Gastroesophageal sphincter (tissue), 4 donors: ENCODE data around the gene SUN3. TPM values are rescaled to one million over a fixed set of nuclear protein-coding genes. Genes with fewer than 3 reads are reported as not detected.

Source experiments
- ATAC-seq: fragments of 150-250 bp; one replicate; pipeline ENCODE4 v1.9.1; 2016; ENCODE audit warnings: mild to moderate bottlenecking, moderate library complexity
- H3K27ac ChIP-seq, 4 donors: fragments of 200-600 bp; sonication (generic) in 3 of 4; 1 replicate in 3 of 4; 2 replicates in 1 of 4; pipeline ENCODE4 v1.5.1; 2016 to 2019
- H3K27me3 ChIP-seq: fragments of 200-600 bp; sonication (generic); one replicate; pipeline ENCODE4 v1.5.1; 2019
- H3K36me3 ChIP-seq, 2 donors: fragments of 200-600 bp; sonication (generic); one replicate each; pipeline ENCODE4 v1.5.1; 2019; ENCODE audit warnings: control low read depth in 1 of 2
- H3K4me1 ChIP-seq, 3 donors: fragments of 200-600 bp; sonication (generic); 1 replicate in 2 of 3; 2 replicates in 1 of 3; pipeline ENCODE4 v1.5.1; 2016 to 2019; ENCODE audit warnings: control low read depth in 2 of 3
- H3K4me3 ChIP-seq, 2 donors: fragments of 200-600 bp; sonication (generic); one replicate each; pipeline ENCODE4 v1.5.1; 2019; ENCODE audit warnings: mild to moderate bottlenecking in 1 of 2, moderate library complexity in 1 of 2
- H3K9me3 ChIP-seq, 3 donors: fragments of 200-600 bp; sonication (generic); one replicate each; pipeline ENCODE4 v1.5.1; 2017 to 2019; ENCODE audit warnings: control low read depth in 2 of 3
- CTCF ChIP-seq, 4 experiments: fragments of 200-600 bp in 2 of 4; fragments of 450-650 bp in 2 of 4; sonication (generic) in 1 of 4; IDR thresholded peaks; one replicate each; pipeline ENCODE4 v1.5.1; 2017 to 2019; ENCODE audit warnings: antibody characterized with exemption in 4 of 4, mild to moderate bottlenecking in 2 of 4, moderate library complexity in 2 of 4
- EP300 ChIP-seq: sonication (generic); formaldehyde crosslinking; IDR thresholded peaks from one replicate; pipeline ENCODE4 v1.6.1; 2017; ENCODE audit warnings: antibody characterized with exemption, mild to moderate bottlenecking
- POLR2A ChIP-seq, 2 donors: fragments of 450-650 bp; IDR thresholded peaks; one replicate each; pipeline ENCODE4 v1.6.1; 2017; ENCODE audit warnings: antibody characterized with exemption in 2 of 2, mild to moderate bottlenecking in 2 of 2, moderate library complexity in 1 of 2
- POLR2AphosphoS5 ChIP-seq: sonication (generic); formaldehyde crosslinking; IDR thresholded peaks from one replicate; pipeline ENCODE4 v1.6.1; 2017; ENCODE audit warnings: antibody characterized with exemption
- WGBS, 2 donors: methylation state at CpG; one replicate each; pipeline ENCODE4 v1.1.5; 2018; ENCODE audit warnings: low coverage in 1 of 2; 5-methylcytosine and 5-hydroxymethylcytosine counted together
- total RNA-seq, 4 donors: library from RNA; depleted of rRNA; stranded (reverse); fragments of >200 nt; gene quantifications; one replicate each; pipeline ENCODE4 v1.1.0, GENCODE V29; 2016

SUN3 gene
- total RNA-seq, 4 donors from 2014 or later = not detected

- TF ChIP-seq CTCF (IDR thresholded peaks at IDR 0.05) (no peak), POLR2AphosphoS5 (no peak), EP300 (no peak), POLR2A (IDR thresholded peaks at IDR 0.05) (no peak)
- H3K4me1 ChIP-seq = no peaks in the 10 kb centered on the region
- peaks cover 0 to 4% (median 0%) of the 10 kb centered on the region in 3 donors for H3K9me3 ChIP-seq
- H3K27ac ChIP-seq = no peak overlapping the region
- no peaks in the 10 kb centered on the region for H3K27me3 ChIP-seq
- ATAC-seq = no peak
- WGBS, 2 donors = 80 to 93% methylated on average over 3 to 4 of the region's 4 CpGs
- no peak overlapping the region for H3K4me3 ChIP-seq
- H3K36me3 ChIP-seq = no peaks in the 10 kb centered on the region
Measured at GRCh38 chr7:48017674-48018073, 11.2 kb downstream of the SUN3 start.

DNA sequence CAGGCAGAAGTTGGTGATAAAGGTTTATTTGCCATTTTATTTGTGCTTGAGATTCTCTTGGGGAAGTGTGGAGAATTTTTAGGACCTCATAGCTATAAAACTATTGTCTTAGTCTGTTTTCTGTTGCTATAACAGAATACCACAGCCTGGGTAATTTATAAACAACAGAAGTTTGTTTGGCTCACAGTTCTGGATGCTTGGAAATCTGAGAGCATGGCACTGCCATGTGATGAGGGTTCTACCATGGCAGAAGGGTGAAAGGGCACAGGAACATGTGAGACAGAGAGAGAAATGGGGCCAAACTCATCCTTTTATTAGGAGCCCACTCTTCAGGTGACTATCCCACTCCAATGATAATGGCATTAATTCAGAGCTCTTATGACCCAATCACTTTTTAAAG is 12.3 kb downstream of the SUN3 start:
- no peaks in the 10 kb centered on the region for H3K4me1 ChIP-seq
- no peak overlapping the region for H3K4me3 ChIP-seq
- TF ChIP-seq EP300 (no peak), POLR2A (IDR thresholded peaks at IDR 0.05) (no peak), POLR2AphosphoS5 (no peak), CTCF (IDR thresholded peaks at IDR 0.05) (no peak)
- H3K27me3 ChIP-seq = no peaks in the 10 kb centered on the region
- ATAC-seq = no peak
- H3K27ac ChIP-seq = no peak overlapping the region
- H3K36me3 ChIP-seq = no peaks in the 10 kb centered on the region
- H3K9me3 ChIP-seq = peaks cover 0 to 1% (median 0%) of the 10 kb centered on the region in 3 donors

DNA sequence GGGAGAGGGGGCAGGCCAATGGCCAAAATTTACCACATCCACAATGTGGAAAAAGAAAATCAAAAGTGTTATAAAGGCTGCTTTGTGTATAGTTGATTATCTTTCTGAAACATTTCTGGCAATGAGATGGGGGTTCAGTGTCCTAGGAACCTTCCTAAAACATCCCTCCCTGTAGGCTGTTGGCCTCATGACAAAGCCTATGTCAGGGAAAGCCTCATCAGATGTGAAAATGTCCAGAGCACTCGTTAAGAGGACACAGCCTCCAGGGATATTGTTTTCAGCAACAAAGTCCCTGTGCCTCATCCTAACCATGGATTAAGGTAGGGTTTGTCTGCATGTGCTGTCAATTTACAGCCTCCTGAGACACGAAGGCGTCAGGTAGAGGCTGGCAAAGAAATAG is 17.0 kb downstream of the SUN3 start:
- WGBS, 2 donors = 49 to 80% methylated on average over 2 to 3 of the region's 3 CpGs
- no peaks in the 10 kb centered on the region for H3K4me1 ChIP-seq
- no peak overlapping the region for H3K27ac ChIP-seq
- no peaks in the 10 kb centered on the region for H3K9me3 ChIP-seq
- no peaks in the 10 kb centered on the region for H3K36me3 ChIP-seq
- H3K4me3 ChIP-seq = no peak overlapping the region
- TF ChIP-seq POLR2A (IDR thresholded peaks at IDR 0.05) = no peak
- TF ChIP-seq EP300 = no peak
- TF ChIP-seq POLR2AphosphoS5 = no peak
- no peak for TF ChIP-seq CTCF (IDR thresholded peaks at IDR 0.05)
- peaks cover 7% of the 10 kb centered on the region for H3K27me3 ChIP-seq
- no peak for ATAC-seq

GRCh38 chr7:48011323-48011722 is 17.6 kb downstream of the SUN3 start:
- no peak for TF ChIP-seq EP300
- no peak for TF ChIP-seq CTCF (IDR thresholded peaks at IDR 0.05)
- TF ChIP-seq POLR2AphosphoS5 = no peak
- no peak for TF ChIP-seq POLR2A (IDR thresholded peaks at IDR 0.05)
- ATAC-seq = no peak
- Histone ChIP-seq H3K9me3 (no peaks in the 10 kb centered on the region), H3K27me3 (peaks cover 12% of the 10 kb centered on the region), H3K4me1 (no peaks in the 10 kb centered on the region), H3K36me3 (no peaks in the 10 kb centered on the region), H3K27ac (no peak overlapping the region), H3K4me3 (no peak overlapping the region)
- WGBS, 2 donors = 43 to 62% methylated on average over 2 of the region's 2 CpGs

- Histone ChIP-seq H3K36me3 (no peaks in the 10 kb centered on the region), H3K4me3 (no peak overlapping the region), H3K4me1 (no peaks in the 10 kb centered on the region), H3K27me3 (peaks cover 12% of the 10 kb centered on the region), H3K9me3 (no peaks in the 10 kb centered on the region), H3K27ac (no peak overlapping the region)
- 74 to 86% methylated on average over 2 to 3 of the region's 4 CpGs for WGBS, 2 donors
- no peak for ATAC-seq
- TF ChIP-seq POLR2AphosphoS5 (no peak), EP300 (no peak), CTCF (IDR thresholded peaks at IDR 0.05) (no peak), POLR2A (IDR thresholded peaks at IDR 0.05) (no peak)
Measured at GRCh38 chr7:48009954-48010353, 19.0 kb downstream of the SUN3 start.
